Measurements from ENCODE around the gene EPG5.

- TF ChIP-seq POLR2A (IDR thresholded peaks at IDR 0.05) = no peak
- no peak for TF ChIP-seq CTCF (IDR thresholded peaks at IDR 0.05)
Observed at GRCh38 chr18:45938488-45938935, 28.6 kb downstream of the EPG5 start.
